ENCODE measurements around the gene EIF4H. TPM values are rescaled to one million over a fixed set of nuclear protein-coding genes. Genes with fewer than 3 reads are reported as not detected.
A peak's percentile ranks its signal among the peaks of the same experiment; 100 is the strongest.

Gene EIF4H
- total RNA-seq, 1 donor from 2014 or later, result 361 TPM

GRCh38 chr7:74179935-74180604 lies 5.9 kb downstream of the EIF4H start:
- Mint-ChIP-seq H3K4me3 (ENCODE audit: unreplicated experiment) (no peak overlapping the region), H3K36me3 (ENCODE audit: low read depth, unreplicated experiment) (peaks cover 31% of the 10 kb centered on the region), H3K4me1 (ENCODE audit: low read depth, unreplicated experiment) (peaks cover 41% of the 10 kb centered on the region), H3K27me3 (ENCODE audit: low read depth, unreplicated experiment) (no peaks in the 10 kb centered on the region), H3K27ac (ENCODE audit: unreplicated experiment) (no peak overlapping the region), H3K9me3 (ENCODE audit: unreplicated experiment) (no peaks in the 10 kb centered on the region)
- FAIRE-seq (no peak), DNase-seq (ENCODE audit: low read depth) (no peak)
- Histone ChIP-seq H2AFZ (ENCODE audit: low read depth, low read length) (no peak overlapping the region), H3K27ac (ENCODE audit: low read depth, low read length) (no peak overlapping the region), H3K9me3 (ENCODE audit: insufficient read depth, low read depth, low read length) (no peaks in the 10 kb centered on the region), H3K36me3 (ENCODE audit: insufficient read depth, low read length) (peaks cover 17% of the 10 kb centered on the region), H3K27me3 (ENCODE audit: insufficient read depth, low read length) (no peaks in the 10 kb centered on the region), H3K79me2 (ENCODE audit: insufficient read depth, low read length) (peaks cover 100% of the 10 kb centered on the region), H3K9ac (ENCODE audit: low read length) (no peak overlapping the region), H4K20me1 (ENCODE audit: insufficient read depth, low read length) (peaks cover 100% of the 10 kb centered on the region), H3K4me2 (ENCODE audit: low read length) (no peak overlapping the region), H3K4me1 (ENCODE audit: insufficient read depth, low read length) (peaks cover 39% of the 10 kb centered on the region), H3K4me3 (ENCODE audit: insufficient read depth, low read depth, low read length) (no peak overlapping the region)
- TF ChIP-seq CTCF (IDR thresholded peaks at IDR 0.05; ENCODE audit: insufficient read depth, low read depth, low read length) (no peak), EZH2 (IDR thresholded peaks at IDR 0.05; ENCODE audit: insufficient read depth, low read length) (no peak)

- TF ChIP-seq EZH2 (IDR thresholded peaks at IDR 0.05; ENCODE audit: insufficient read depth, low read length), result no peak
- no peak for TF ChIP-seq CTCF (IDR thresholded peaks at IDR 0.05; ENCODE audit: insufficient read depth, low read depth, low read length)
- no peak overlapping the region for H3K27ac ChIP-seq (ENCODE audit: low read depth, low read length)
- no peak overlapping the region for H3K4me3 ChIP-seq (ENCODE audit: insufficient read depth, low read depth, low read length)
- DNase-seq (ENCODE audit: low read depth) (no peak), FAIRE-seq (no peak)
- Mint-ChIP-seq H3K4me3 (ENCODE audit: unreplicated experiment) (no peak overlapping the region), H3K27me3 (ENCODE audit: low read depth, unreplicated experiment) (no peaks in the 10 kb centered on the region), H3K36me3 (ENCODE audit: low read depth, unreplicated experiment) (peaks cover 31% of the 10 kb centered on the region), H3K9me3 (ENCODE audit: unreplicated experiment) (no peaks in the 10 kb centered on the region), H3K27ac (ENCODE audit: unreplicated experiment) (no peak overlapping the region), H3K4me1 (ENCODE audit: low read depth, unreplicated experiment) (peaks cover 41% of the 10 kb centered on the region)
- H4K20me1 ChIP-seq (ENCODE audit: insufficient read depth, low read length), result peaks cover 100% of the 10 kb centered on the region
- no peak overlapping the region for H3K4me2 ChIP-seq (ENCODE audit: low read length)
- H3K4me1 ChIP-seq (ENCODE audit: insufficient read depth, low read length), result peaks cover 40% of the 10 kb centered on the region
- no peaks in the 10 kb centered on the region for H3K9me3 ChIP-seq (ENCODE audit: insufficient read depth, low read depth, low read length)
- peaks cover 100% of the 10 kb centered on the region for H3K79me2 ChIP-seq (ENCODE audit: insufficient read depth, low read length)
- H3K27me3 ChIP-seq (ENCODE audit: insufficient read depth, low read length), result no peaks in the 10 kb centered on the region
- H2AFZ ChIP-seq (ENCODE audit: low read depth, low read length), result no peak overlapping the region
- H3K36me3 ChIP-seq (ENCODE audit: insufficient read depth, low read length), result peaks cover 17% of the 10 kb centered on the region
- H3K9ac ChIP-seq (ENCODE audit: low read length), result no peak overlapping the region
These were observed 6.7 kb downstream of the EIF4H start for GRCh38 chr7:74180866-74181265.

- Mint-ChIP-seq H3K4me3 (ENCODE audit: unreplicated experiment) (no peak overlapping the region), H3K9me3 (ENCODE audit: unreplicated experiment) (no peaks in the 10 kb centered on the region), H3K4me1 (ENCODE audit: low read depth, unreplicated experiment) (peaks cover 41% of the 10 kb centered on the region), H3K36me3 (ENCODE audit: low read depth, unreplicated experiment) (peaks cover 26% of the 10 kb centered on the region), H3K27ac (ENCODE audit: unreplicated experiment) (no peak overlapping the region), H3K27me3 (ENCODE audit: low read depth, unreplicated experiment) (no peaks in the 10 kb centered on the region)
- no peak overlapping the region for H3K27ac ChIP-seq (ENCODE audit: low read depth, low read length)
- H3K9ac ChIP-seq (ENCODE audit: low read length), result no peak overlapping the region
- peak; percentile 45 for DNase-seq (ENCODE audit: low read depth)
- no peak overlapping the region for H2AFZ ChIP-seq (ENCODE audit: low read depth, low read length)
- peaks cover 100% of the 10 kb centered on the region for H3K79me2 ChIP-seq (ENCODE audit: insufficient read depth, low read length)
- H3K9me3 ChIP-seq (ENCODE audit: insufficient read depth, low read depth, low read length), result no peaks in the 10 kb centered on the region
- H3K4me2 ChIP-seq (ENCODE audit: low read length), result no peak overlapping the region
- TF ChIP-seq EZH2 (IDR thresholded peaks at IDR 0.05; ENCODE audit: insufficient read depth, low read length) (no peak), CTCF (IDR thresholded peaks at IDR 0.05; ENCODE audit: insufficient read depth, low read depth, low read length) (no peak)
- H4K20me1 ChIP-seq (ENCODE audit: insufficient read depth, low read length), result peaks cover 100% of the 10 kb centered on the region
- no peaks in the 10 kb centered on the region for H3K27me3 ChIP-seq (ENCODE audit: insufficient read depth, low read length)
- peaks cover 34% of the 10 kb centered on the region for H3K4me1 ChIP-seq (ENCODE audit: insufficient read depth, low read length)
- FAIRE-seq, result no peak
- peaks cover 11% of the 10 kb centered on the region for H3K36me3 ChIP-seq (ENCODE audit: insufficient read depth, low read length)
- H3K4me3 ChIP-seq (ENCODE audit: insufficient read depth, low read depth, low read length), result no peak overlapping the region
These were observed 7.7 kb downstream of the EIF4H start for GRCh38 chr7:74181821-74182220.
